LNCAP (cell line): ENCODE results near the gene FADD.

ENCODE experiments used
- TF ChIP-seq, protein P1 (sequence below): fragments of 450-650 bp; IDR thresholded peaks from 2 replicates; pipeline ENCODE4 v1.5.1; 2017; ENCODE audit warnings: mild to moderate bottlenecking

FADD gene

DNA sequence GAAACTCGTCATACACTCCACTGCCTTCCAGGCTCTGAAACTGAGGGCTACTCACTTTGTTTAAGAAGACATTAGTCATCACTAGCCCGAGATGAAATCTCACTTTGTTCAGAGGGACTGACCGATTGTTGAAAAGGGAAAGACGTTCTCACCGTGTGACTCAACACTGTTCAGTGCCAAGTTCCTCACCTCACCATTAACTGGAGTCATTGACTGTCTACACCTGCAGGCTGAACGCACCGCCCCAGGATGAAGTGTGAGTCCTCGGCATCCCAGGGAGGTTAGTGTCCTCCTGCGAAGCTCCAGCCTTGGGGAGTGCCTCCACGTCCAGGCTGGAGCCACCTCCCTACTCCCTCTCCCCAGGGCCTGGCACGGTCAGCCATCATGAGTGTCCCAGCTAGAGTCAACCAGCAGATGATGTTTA lies 30.4 kb downstream of the FADD start:
- TF ChIP-seq, protein P1, sequence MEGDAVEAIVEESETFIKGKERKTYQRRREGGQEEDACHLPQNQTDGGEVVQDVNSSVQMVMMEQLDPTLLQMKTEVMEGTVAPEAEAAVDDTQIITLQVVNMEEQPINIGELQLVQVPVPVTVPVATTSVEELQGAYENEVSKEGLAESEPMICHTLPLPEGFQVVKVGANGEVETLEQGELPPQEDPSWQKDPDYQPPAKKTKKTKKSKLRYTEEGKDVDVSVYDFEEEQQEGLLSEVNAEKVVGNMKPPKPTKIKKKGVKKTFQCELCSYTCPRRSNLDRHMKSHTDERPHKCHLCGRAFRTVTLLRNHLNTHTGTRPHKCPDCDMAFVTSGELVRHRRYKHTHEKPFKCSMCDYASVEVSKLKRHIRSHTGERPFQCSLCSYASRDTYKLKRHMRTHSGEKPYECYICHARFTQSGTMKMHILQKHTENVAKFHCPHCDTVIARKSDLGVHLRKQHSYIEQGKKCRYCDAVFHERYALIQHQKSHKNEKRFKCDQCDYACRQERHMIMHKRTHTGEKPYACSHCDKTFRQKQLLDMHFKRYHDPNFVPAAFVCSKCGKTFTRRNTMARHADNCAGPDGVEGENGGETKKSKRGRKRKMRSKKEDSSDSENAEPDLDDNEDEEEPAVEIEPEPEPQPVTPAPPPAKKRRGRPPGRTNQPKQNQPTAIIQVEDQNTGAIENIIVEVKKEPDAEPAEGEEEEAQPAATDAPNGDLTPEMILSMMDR = no peak

DNA sequence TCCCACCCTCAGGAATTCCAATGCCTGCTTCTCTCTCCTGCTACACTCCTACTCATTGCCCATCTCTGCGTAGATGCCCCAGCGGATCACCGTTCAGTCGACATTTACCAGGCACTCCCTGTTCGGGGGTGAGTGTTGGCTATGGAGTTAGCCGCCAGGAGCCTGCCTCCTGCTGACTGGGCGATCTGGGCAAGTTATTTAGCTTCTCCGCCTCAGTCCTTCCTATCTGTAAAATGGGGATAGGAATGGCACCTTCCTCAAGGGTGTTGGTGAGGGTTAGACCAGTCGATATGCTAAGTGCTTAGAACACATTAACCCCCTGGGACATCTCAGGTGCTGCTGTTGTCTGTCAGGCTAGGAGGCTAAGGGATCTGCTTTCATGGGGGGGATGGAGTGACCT lies 30.9 kb downstream of the FADD start:
- TF ChIP-seq, protein P1 = no peak

DNA sequence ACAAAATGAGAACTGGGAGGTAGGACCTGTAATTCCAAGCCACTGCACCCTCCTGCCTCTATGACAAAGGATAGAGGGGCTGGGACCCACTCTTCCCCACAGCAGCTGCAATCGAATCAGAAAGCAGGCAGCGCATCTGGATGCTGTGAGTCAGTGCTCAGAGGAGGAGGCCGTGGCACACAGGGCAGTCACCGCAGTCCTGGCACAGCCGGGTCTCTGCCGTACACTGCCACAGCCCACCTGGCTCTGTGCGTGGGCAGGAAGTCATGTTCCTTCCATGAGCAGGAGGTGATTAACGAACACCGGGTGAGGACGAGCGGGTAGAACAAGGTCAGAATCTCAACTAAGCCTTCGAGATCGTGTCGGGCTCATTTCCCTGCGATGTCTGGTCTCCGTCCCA lies 37.2 kb downstream of the FADD start:
- TF ChIP-seq, protein P1 = no peak

DNA sequence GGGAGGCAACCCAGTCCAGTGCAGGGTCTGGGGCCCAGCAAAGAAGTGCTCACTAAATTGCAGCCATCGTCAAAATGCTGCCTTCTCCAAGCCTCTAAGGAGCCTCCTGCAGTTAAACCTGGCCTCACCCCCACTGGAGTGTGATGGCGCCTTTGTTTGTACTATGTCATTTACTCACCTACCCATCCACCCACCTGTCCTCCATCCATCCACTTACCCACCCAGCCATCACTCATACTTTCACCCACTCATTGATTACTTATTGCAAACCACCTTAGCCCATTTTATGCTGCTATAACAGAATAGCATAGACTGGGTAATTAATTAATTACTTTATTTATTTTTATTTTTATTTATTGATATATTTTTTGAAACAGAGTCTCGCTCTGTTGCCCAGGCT lies 38.6 kb downstream of the FADD start:
- TF ChIP-seq, protein P1 = no peak

DNA sequence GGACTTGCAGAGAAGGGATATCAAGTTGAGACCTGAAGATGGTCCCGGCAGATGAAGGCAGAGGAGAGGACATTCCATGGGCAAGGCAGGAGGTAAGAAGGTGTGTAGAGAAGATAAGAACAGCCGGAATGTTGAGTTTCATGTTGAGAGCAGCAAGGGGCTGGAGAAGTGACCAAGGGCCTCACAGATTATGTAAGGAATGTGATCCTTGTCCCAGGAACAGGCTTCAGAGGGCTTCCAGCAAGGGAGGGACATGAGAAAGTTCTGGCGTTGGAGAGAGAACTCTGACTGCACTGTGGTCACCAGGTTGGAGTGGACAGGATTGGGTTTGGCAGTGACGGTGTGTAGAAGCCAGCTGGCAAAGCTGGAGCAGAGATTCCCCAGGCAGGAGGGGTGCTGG lies 39.8 kb downstream of the FADD start:
- TF ChIP-seq, protein P1 = no peak

DNA sequence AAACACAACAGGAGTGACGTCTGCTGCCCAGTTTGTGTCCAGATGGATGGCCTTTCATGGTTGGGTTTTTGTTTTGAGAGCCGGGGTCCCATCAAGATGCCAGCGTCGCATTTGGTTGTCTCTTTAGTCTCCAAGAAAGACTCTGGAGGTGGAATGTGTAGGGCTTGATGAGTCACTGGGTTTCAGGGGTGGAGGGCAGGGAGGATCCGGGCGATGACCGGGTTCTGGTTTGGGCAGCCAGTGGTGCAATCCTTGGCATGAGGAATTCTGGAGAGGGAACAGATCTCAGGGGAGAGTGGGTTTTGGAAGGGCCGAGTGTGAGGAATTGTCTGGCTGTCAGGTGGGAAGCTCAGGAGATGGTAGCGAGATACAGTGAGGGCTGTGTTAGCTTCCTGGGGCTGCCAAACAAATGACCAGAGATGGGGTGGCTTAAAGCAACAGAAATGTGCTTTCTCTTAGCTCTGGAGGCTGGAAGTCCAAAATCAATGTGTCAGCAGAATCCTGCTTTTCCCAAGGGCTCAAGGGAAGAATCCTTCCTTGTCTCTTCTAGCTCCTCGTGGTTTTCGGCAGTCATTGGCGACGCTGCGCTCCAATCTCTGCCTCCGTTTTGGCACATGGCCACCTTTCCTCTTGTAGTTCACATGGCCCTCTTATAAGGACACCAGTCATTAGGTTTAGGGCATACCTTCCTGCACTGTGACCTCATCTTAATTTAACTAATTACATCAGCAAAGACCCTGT lies 41.0 kb downstream of the FADD start:
- TF ChIP-seq, protein P1 = no peak

DNA sequence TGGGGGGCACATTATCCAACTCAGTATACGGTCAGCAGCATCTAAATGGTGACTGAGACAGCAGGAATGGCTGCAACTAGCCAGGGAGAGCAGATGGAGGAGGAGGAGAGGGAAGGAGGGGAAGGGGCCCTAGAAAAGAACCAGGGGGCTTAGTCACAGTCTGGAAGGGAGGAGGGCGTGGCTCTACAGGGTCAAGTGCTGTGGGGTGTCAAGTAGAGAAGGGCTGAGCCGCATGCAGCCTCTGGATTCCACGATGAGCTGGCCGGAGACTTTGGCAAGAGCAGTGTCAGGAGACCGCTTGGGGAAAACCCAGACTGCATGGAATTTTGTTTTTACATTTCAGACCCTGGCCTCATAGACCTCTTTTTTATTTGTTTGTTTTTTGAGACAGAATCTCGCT lies 41.6 kb downstream of the FADD start:
- TF ChIP-seq, protein P1 = no peak

DNA sequence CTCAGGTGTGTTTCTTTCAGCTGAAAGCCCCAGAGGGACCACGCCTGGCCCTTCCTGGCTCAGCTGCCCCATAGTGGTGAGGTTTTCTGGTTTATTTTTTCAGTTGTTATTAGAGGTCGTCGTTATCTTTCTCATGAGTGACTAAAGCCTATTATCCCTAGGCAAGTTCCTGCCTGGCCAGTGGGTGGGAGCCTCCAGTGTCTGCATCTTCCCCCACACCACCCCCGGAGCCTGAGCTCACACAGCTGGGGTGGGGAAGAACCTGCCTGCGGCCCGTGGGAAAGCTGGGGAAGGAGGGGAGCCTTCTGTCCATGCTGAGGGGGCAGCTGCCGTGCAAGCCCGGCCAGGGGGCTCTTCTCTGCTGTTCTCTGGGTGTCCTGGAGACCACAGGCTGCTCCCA lies 43.1 kb downstream of the FADD start:
- TF ChIP-seq, protein P1 = no peak
